ENCODE measurements around the gene DENND2A. TPM values are rescaled to one million over a fixed set of nuclear protein-coding genes. Genes with fewer than 3 reads are reported as not detected.
"Not testable (repeated sequence)": the region's sequence is repeated elsewhere in the genome, so short reads cannot be mapped to it uniquely, and the experiment has no call there.

The DENND2A gene
- total RNA-seq, 2 donors from 2014 or later = 9.2 to 10.5 TPM

DNA sequence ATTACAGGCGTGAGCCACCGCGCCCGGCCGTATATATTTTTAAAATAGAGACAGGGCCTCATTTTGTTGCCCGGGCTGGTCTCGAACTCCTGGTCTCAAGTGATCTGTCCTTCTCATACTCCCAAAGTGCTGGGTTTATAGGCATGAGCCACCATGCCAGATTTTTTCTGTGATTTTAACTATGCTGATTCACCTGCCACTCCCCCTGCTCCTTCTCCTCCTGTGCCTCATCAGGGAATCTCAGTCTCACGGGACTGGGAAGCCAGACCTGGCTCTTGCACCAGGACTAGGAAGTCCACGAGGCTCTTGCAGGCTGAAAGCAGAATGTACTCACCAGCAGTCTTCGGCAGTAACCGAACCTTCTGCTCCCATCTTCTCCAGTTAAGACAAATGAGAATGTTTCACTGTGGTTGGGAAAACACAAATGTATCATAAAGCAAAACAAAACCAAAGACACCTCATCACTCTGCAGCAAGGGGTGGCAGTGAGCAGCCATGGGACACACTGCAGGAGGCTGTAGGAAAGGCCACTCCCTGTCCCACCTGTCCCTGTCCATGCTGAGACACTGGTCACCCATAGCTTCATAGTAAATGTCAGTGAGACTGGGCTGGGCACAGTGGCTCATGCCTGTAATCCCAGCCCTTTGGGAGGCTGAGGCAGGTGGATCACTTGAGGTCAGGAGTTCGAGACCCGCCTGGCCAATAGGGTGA lies 82.6 kb downstream of the DENND2A start:
- peaks cover 39% of the 10 kb centered on the region for H3K36me3 ChIP-seq
- DNase-seq (ENCODE audit: low spot score) = no peak
- peaks cover 0 to 4% of the 10 kb centered on the region in 2 donors for H3K4me1 ChIP-seq
- no peak for TF ChIP-seq CTCF (IDR thresholded peaks at IDR 0.05)
- H3K27ac ChIP-seq = no peak overlapping the region
- H3K4me3 ChIP-seq = no peak overlapping the region
- no peaks in the 10 kb centered on the region for H3K27me3 ChIP-seq
- H3K9me3 ChIP-seq = no peaks in the 10 kb centered on the region

DNA sequence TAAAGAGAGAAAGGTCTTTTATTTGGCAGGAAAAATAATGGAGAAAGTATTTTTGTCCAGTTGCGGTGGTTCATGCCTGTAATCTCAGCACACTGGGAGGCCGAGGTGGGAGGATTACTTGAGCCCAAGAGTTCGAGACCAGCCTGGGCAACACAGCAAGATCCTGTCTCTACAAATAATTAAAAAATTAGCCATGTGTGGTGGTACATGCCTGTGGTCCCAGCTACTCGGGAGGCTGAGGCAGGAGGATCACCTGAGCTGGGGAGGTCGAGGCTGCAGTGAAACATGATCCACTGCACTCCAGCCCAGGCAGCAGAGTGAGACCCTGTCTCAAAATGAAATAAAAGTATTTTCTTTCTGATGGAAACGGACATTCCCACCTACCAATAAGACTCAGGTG lies 83.5 kb downstream of the DENND2A start:
- no peak for DNase-seq (ENCODE audit: low spot score)
- no peak for TF ChIP-seq CTCF (IDR thresholded peaks at IDR 0.05)
- H3K27me3 ChIP-seq = no peaks in the 10 kb centered on the region

DNA sequence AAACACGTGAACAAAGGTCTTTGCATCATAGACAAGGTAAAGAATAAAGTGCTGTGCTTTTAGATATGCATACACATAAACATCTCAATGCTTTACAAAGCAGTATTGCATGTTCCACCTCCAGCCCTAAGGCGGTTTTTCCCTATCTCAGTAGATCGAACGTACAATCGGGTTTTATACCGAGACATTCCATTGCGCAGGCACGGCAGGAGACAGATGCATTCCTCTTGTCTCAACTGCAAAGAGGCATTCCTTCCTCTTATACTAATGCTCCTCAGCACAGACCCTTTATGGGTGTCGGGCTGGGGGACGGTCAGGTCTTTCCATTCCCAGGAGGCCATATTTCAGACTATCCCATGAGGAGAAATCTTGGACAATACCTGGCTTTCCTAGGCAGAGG lies 87.4 kb downstream of the DENND2A start:
- H3K27ac ChIP-seq, H3K27me3 ChIP-seq: not testable (repeated sequence)

More for the DNA sequence above, 83.5 kb downstream of the DENND2A start:
- Histone ChIP-seq H3K4me3 (no peak overlapping the region), H3K4me1 (no peaks in the 10 kb centered on the region), H3K27ac (no peak overlapping the region), H3K9me3 (no peaks in the 10 kb centered on the region), H3K36me3 (peaks cover 34% of the 10 kb centered on the region)

GRCh38 chr7:140552240-140552679 lies 88.4 kb downstream of the DENND2A start:
- H3K4me1 ChIP-seq = no peaks in the 10 kb centered on the region
- H3K9me3 ChIP-seq = no peaks in the 10 kb centered on the region
- H3K36me3 ChIP-seq = peaks cover 17% of the 10 kb centered on the region
- H3K27me3 ChIP-seq = no peaks in the 10 kb centered on the region
- DNase-seq (ENCODE audit: low spot score) = no peak
- H3K27ac ChIP-seq = no peak overlapping the region
- no peak overlapping the region for H3K4me3 ChIP-seq
- no peak for TF ChIP-seq CTCF (IDR thresholded peaks at IDR 0.05)

More for the DNA sequence above, 87.4 kb downstream of the DENND2A start:
- H3K9me3 ChIP-seq; H3K4me1 ChIP-seq; H3K4me3 ChIP-seq; DNase-seq (ENCODE audit: low spot score): not testable (repeated sequence)
- H3K36me3 ChIP-seq = peaks cover 23% of the 10 kb centered on the region

DNA sequence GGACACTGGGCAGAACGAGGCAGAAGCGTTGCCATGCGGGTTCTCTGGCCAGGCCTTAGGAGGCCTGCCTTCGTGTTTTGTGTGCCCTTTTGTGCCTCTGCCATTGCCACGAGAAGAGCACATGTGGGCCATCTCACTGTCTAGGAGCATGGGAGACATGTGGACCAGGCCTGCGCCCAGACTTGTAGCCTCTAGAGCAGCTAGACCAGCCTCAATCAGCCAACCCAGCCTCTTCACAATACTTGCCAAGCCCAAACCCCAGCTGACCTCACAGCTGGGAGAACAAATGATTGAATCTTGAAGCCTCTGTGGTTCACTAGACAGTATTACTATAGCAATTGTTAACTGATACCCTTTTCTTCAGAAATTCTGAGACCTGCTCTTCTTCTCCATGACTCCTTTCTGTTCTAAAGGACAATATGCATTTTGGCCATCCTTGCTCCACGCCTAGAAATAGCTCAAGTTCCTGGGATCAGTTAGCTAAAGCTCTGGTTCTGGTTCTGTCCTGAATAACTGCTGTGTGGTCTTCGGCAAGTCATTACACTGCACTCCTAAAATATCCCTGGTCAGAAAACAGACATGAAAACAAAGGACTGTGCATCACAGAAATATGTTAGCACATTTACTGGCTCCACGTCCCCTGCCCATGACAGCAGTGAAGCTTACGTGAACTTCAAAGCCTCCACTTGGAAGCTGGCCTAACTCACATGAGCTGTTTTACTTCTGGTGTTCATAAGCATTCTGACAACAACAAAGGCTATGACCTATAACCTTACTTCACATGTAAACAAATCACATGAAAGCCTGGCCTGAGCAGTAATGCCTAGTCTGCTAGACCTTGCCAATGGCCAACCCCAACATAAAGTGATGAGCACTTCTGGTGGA lies 89.0 kb downstream of the DENND2A start:
- Histone ChIP-seq H3K27ac (no peak overlapping the region), H3K4me3 (no peak overlapping the region), H3K4me1 (no peaks in the 10 kb centered on the region), H3K9me3 (no peaks in the 10 kb centered on the region), H3K27me3 (no peaks in the 10 kb centered on the region), H3K36me3 (peaks cover 17% of the 10 kb centered on the region)
- no peak for DNase-seq (ENCODE audit: low spot score)
- TF ChIP-seq CTCF (IDR thresholded peaks at IDR 0.05) = no peak

GRCh38 chr7:140546947-140547346 lies 93.7 kb downstream of the DENND2A start:
- H3K9me3 ChIP-seq = no peaks in the 10 kb centered on the region
- no peaks in the 10 kb centered on the region for H3K27me3 ChIP-seq
- H3K27ac ChIP-seq = no peak overlapping the region
- peaks cover 22% of the 10 kb centered on the region for H3K36me3 ChIP-seq
- peaks cover 0 to 7% of the 10 kb centered on the region in 2 donors for H3K4me1 ChIP-seq
- DNase-seq (ENCODE audit: low spot score) = no peak
- no peak for TF ChIP-seq CTCF (IDR thresholded peaks at IDR 0.05)
- no peak overlapping the region for H3K4me3 ChIP-seq

Data from right atrium auricular region (tissue), 2 donors.